Measurements from ENCODE around the gene PEDS1.

GRCh38 chr20:50115591-50116367 is 37.7 kb downstream of the PEDS1 start:
- no peak for TF ChIP-seq CTCF (conservative IDR thresholded peaks at IDR 0.05)
- no peak for TF ChIP-seq ZFX (IDR thresholded peaks at IDR 0.05)

Measured in C4-2B (cell line).